Liver (tissue), 3 donors: ENCODE measurements around the gene PPFIBP1.
"Not testable (repeated sequence)": the region's sequence is repeated elsewhere in the genome, so short reads cannot be mapped to it uniquely, and the experiment has no call there.

ENCODE experiments used
- RXRA ChIP-seq, 2 donors: IDR thresholded peaks; 2 replicates each; pipeline ENCODE4 v1.6.1; 2017 to 2018; ENCODE audit warnings: antibody characterized with exemption in 2 of 2, mild to moderate bottlenecking in 1 of 2
- TF ChIP-seq, protein P1 (sequence below): fragments of 150-350 bp; IDR thresholded peaks from 2 replicates; pipeline ENCODE4 v1.5.1; 2017; ENCODE audit warnings: improper control_type of control experiment, low read depth, low read length; ENCODE audit not compliant: missing input control
- donor health status: healthy.
- donor health status: healthy.

DNA sequence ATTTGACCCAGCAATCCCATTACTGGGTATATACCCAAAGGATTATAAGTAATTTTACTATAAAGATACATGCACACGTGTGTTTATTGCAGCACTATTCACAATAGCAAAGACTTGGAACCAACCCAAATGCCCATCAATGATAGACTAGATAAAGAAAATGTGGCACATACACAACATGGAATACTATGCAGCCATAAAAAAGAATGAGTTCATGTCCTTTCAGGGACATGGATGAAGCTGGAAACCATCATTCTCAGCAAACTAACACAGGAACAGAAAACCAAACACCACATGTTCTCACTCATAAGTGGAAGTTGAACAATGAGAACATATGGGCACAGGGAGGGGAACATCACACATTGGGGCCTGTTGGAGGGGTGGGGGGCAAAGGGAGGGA lies 20.9 kb downstream of the PPFIBP1 start:
- TF ChIP-seq, protein P1, sequence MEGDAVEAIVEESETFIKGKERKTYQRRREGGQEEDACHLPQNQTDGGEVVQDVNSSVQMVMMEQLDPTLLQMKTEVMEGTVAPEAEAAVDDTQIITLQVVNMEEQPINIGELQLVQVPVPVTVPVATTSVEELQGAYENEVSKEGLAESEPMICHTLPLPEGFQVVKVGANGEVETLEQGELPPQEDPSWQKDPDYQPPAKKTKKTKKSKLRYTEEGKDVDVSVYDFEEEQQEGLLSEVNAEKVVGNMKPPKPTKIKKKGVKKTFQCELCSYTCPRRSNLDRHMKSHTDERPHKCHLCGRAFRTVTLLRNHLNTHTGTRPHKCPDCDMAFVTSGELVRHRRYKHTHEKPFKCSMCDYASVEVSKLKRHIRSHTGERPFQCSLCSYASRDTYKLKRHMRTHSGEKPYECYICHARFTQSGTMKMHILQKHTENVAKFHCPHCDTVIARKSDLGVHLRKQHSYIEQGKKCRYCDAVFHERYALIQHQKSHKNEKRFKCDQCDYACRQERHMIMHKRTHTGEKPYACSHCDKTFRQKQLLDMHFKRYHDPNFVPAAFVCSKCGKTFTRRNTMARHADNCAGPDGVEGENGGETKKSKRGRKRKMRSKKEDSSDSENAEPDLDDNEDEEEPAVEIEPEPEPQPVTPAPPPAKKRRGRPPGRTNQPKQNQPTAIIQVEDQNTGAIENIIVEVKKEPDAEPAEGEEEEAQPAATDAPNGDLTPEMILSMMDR: not testable (repeated sequence)
- TF ChIP-seq RXRA (IDR thresholded peaks at IDR 0.05): not testable (repeated sequence)
